ENCODE results near the gene CYTH1. TPM values are rescaled to one million over a fixed set of nuclear protein-coding genes. Genes with fewer than 3 reads are reported as not detected.
A peak's percentile ranks its signal among the peaks of the same experiment; 100 is the strongest.

The CYTH1 gene
- total RNA-seq, 4 donors from 2014 or later = 88.3 to 262 (median 109) TPM

GRCh38 chr17:78684026-78684425, 98.0 kb downstream of the CYTH1 start:
- peak in 1 of 3 donors; percentile 26 for DNase-seq
- Histone ChIP-seq H3K9me3 (no peaks in the 10 kb centered on the region), H3K27me3 (no peaks in the 10 kb centered on the region), H3K4me3 (no peak overlapping the region), H3K27ac (no peak overlapping the region), H3K4me1 (no peaks in the 10 kb centered on the region), H3K36me3 (peaks cover 0 to 72% (median 0%) of the 10 kb centered on the region in 3 donors)
- no peak for TF ChIP-seq CTCF (IDR thresholded peaks at IDR 0.05)
- no peak for TF ChIP-seq POLR2A (IDR thresholded peaks at IDR 0.05)

GRCh38 chr17:78683408-78683961, 98.6 kb downstream of the CYTH1 start:
- DNase-seq = peak in 1 of 3 donors; percentile 17
- Histone ChIP-seq H3K27ac (no peak overlapping the region), H3K4me1 (no peaks in the 10 kb centered on the region), H3K36me3 (peaks cover 0 to 72% (median 0%) of the 10 kb centered on the region in 3 donors), H3K9me3 (no peaks in the 10 kb centered on the region), H3K4me3 (no peak overlapping the region), H3K27me3 (no peaks in the 10 kb centered on the region)
- TF ChIP-seq POLR2A (IDR thresholded peaks at IDR 0.05) (no peak), CTCF (IDR thresholded peaks at IDR 0.05) (no peak)

- TF ChIP-seq POLR2A (IDR thresholded peaks at IDR 0.05) (no peak), CTCF (IDR thresholded peaks at IDR 0.05) (no peak)
- Histone ChIP-seq H3K4me1 (no peaks in the 10 kb centered on the region), H3K36me3 (peaks cover 0 to 72% (median 0%) of the 10 kb centered on the region in 3 donors), H3K27me3 (no peaks in the 10 kb centered on the region), H3K9me3 (no peaks in the 10 kb centered on the region), H3K27ac (no peak overlapping the region), H3K4me3 (no peak overlapping the region)
- DNase-seq = peak in 1 of 3 donors; percentile 15
These were observed 99.7 kb downstream of the CYTH1 start for GRCh38 chr17:78682363-78682762.

GRCh38 chr17:78680436-78680835, 101.6 kb downstream of the CYTH1 start:
- Histone ChIP-seq H3K36me3 (peaks cover 0 to 75% (median 0%) of the 10 kb centered on the region in 3 donors), H3K9me3 (no peaks in the 10 kb centered on the region), H3K27me3 (no peaks in the 10 kb centered on the region), H3K27ac (no peak overlapping the region), H3K4me3 (no peak overlapping the region), H3K4me1 (no peaks in the 10 kb centered on the region)
- peak in 1 of 3 donors; percentile 8 for DNase-seq
- TF ChIP-seq CTCF (IDR thresholded peaks at IDR 0.05) = no peak
- no peak for TF ChIP-seq POLR2A (IDR thresholded peaks at IDR 0.05)

- no peaks in the 10 kb centered on the region for H3K4me1 ChIP-seq
- DNase-seq = peak in 1 of 3 donors; percentile 38
- no peak overlapping the region for H3K4me3 ChIP-seq
- H3K9me3 ChIP-seq = no peaks in the 10 kb centered on the region
- no peaks in the 10 kb centered on the region for H3K27me3 ChIP-seq
- H3K27ac ChIP-seq = no peak overlapping the region
- peaks cover 0 to 82% (median 0%) of the 10 kb centered on the region in 3 donors for H3K36me3 ChIP-seq
- TF ChIP-seq CTCF (IDR thresholded peaks at IDR 0.05) = no peak
- no peak for TF ChIP-seq POLR2A (IDR thresholded peaks at IDR 0.05)
These were observed 102.3 kb downstream of the CYTH1 start for GRCh38 chr17:78679495-78680395.

Measured in Peyer's patch (tissue), 4 donors.